Mesothelial cell of epicardium (in vitro differentiated cells): Measurements from ENCODE around the gene VEGFB. TPM values are rescaled to one million over a fixed set of nuclear protein-coding genes. Genes with fewer than 3 reads are reported as not detected.
"Not testable (repeated sequence)": the region's sequence is repeated elsewhere in the genome, so short reads cannot be mapped to it uniquely, and the experiment has no call there.

Experiments used
- DNase-seq, 2 experiments: peaks; one replicate each; pipeline ENCODE4 v3.0.0; 2021; ENCODE audit warnings: low spot score in 2 of 2; ENCODE audit not compliant: unreplicated experiment in 2 of 2
- H3K27ac Mint-ChIP-seq: 2 replicates; pipeline ENCODE4 v1.8.0; 2021; ENCODE audit warnings: mixed read lengths
- H3K27me3 Mint-ChIP-seq: 2 replicates; pipeline ENCODE4 v1.8.0; 2021; ENCODE audit warnings: low read depth, mixed read lengths
- H3K36me3 Mint-ChIP-seq: 2 replicates; pipeline ENCODE4 v1.8.0; 2021; ENCODE audit warnings: mixed read lengths
- H3K4me1 Mint-ChIP-seq: 2 replicates; pipeline ENCODE4 v1.8.0; 2021; ENCODE audit warnings: mixed read lengths
- H3K4me3 Mint-ChIP-seq: 2 replicates; pipeline ENCODE4 v1.8.0; 2021; ENCODE audit warnings: mild to moderate bottlenecking, moderate library complexity, mixed read lengths
- H3K9me3 Mint-ChIP-seq: 2 replicates; pipeline ENCODE4 v1.8.0; 2021; ENCODE audit warnings: mixed read lengths
- total RNA-seq: library from RNA; stranded (reverse); gene quantifications from 3 replicates; pipeline ENCODE4 v1.2.1, GENCODE V29; 2021
- TF ChIP-seq, protein P1 (sequence below): fragments of 200-600 bp; sonication (generic); IDR thresholded peaks from one replicate; pipeline ENCODE4 v1.5.0; 2021; ENCODE audit warnings: antibody characterized with exemption; ENCODE audit not compliant: unreplicated experiment

The VEGFB gene
- total RNA-seq, 1 donor from 2014 or later, result 83.2 TPM

DNA sequence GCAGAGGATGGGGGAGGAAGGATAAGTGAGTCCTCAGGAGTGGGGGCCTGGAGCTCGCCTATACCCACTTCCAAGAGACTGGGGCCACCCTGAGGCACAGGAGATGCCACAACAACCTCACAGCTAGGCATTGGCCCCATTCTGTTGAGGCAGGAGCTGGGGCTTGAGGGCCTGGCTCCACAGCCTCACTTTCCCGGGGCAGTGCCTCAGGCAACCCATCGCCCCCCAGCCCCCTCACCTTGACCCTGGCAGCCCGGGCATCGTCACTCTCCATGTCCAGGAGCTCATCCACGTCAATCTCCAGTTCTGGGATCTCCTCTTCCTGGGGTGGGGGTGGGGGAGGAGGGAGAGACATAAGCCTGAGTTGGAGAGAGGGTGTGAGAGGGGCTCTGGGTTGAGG, 10.6 kb downstream of the VEGFB start:
- H3K9me3 Mint-ChIP-seq, result no peaks in the 10 kb centered on the region
- no peak overlapping the region for H3K27ac Mint-ChIP-seq
- no peak for DNase-seq
- peak overlapping the region; percentile 81 for H3K4me3 Mint-ChIP-seq
- TF ChIP-seq, protein P1, sequence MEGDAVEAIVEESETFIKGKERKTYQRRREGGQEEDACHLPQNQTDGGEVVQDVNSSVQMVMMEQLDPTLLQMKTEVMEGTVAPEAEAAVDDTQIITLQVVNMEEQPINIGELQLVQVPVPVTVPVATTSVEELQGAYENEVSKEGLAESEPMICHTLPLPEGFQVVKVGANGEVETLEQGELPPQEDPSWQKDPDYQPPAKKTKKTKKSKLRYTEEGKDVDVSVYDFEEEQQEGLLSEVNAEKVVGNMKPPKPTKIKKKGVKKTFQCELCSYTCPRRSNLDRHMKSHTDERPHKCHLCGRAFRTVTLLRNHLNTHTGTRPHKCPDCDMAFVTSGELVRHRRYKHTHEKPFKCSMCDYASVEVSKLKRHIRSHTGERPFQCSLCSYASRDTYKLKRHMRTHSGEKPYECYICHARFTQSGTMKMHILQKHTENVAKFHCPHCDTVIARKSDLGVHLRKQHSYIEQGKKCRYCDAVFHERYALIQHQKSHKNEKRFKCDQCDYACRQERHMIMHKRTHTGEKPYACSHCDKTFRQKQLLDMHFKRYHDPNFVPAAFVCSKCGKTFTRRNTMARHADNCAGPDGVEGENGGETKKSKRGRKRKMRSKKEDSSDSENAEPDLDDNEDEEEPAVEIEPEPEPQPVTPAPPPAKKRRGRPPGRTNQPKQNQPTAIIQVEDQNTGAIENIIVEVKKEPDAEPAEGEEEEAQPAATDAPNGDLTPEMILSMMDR, result no peak
- H3K36me3 Mint-ChIP-seq, result no peaks in the 10 kb centered on the region
- no peaks in the 10 kb centered on the region for H3K27me3 Mint-ChIP-seq
- peaks cover 29% of the 10 kb centered on the region for H3K4me1 Mint-ChIP-seq

DNA sequence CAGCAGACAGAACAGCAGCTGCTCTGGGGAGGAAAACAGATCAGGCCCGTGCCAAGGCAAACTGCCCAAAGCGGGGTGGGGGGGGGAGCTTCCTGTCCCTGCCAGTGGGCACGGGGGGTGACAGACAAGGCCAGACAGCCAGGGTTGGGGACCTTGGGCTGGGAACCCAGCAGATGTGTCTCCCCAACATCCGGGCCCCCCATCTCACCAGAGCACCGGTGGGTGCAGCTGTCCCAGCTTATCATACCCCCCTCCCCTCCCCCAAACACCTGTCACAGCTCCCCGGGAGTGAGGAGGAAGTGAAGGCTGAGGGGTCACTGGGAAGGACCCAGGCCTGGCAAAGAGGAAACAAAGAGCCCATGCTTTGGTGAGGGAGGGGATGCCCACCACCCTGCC, 11.0 kb downstream of the VEGFB start:
- no peak for DNase-seq
- TF ChIP-seq, protein P1, result no peak
- H3K36me3 Mint-ChIP-seq, result no peaks in the 10 kb centered on the region
- H3K9me3 Mint-ChIP-seq, result no peaks in the 10 kb centered on the region
- H3K4me1 Mint-ChIP-seq, result peaks cover 25% of the 10 kb centered on the region
- H3K27ac Mint-ChIP-seq, result peak overlapping the region; percentile 78
- peak overlapping the region; percentile 81 for H3K4me3 Mint-ChIP-seq
- no peaks in the 10 kb centered on the region for H3K27me3 Mint-ChIP-seq

DNA sequence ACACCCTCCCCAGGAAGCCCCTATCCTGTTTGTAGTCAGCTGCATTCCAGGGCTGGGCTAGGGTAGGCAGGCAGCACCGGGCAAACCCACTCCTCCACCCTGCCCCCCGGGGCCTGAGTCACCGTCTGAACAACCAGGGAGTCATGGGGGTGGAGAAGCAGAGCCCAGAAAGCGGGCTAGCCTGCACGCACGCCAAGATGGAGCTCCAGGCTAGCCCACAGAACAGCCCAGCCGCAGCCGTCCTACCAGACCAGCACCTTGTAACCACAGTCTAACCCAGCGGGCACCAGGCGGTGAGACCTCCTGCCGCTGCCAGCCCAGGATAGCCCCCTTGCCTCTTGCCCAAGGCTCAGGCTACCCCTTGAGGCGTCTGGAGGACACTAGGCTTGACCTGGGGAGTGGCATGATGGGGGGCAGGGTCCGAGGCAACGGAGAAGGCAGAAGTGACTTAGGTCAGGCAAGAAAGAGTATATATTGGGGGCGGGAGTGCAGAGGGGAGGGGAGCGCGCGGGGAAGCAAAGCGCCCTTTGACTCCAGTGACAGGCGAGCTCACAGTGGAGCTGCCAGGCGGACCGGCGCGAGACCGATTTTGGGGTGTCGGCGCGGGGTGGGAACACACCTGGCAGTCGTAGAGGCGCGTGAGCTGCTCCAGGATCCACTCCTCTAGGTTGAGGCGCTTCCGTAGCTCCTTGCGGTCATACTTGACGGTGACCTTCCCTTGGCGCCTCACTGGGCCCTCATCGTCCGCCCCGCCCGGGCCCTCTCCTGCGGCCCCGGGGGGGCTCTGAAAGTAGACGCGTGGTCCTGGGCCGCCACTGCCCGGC, 11.6 kb downstream of the VEGFB start:
- TF ChIP-seq, protein P1, result no peak
- DNase-seq, result peak in 1 of 2 experiments; percentile 49
- no peaks in the 10 kb centered on the region for H3K36me3 Mint-ChIP-seq

DNA sequence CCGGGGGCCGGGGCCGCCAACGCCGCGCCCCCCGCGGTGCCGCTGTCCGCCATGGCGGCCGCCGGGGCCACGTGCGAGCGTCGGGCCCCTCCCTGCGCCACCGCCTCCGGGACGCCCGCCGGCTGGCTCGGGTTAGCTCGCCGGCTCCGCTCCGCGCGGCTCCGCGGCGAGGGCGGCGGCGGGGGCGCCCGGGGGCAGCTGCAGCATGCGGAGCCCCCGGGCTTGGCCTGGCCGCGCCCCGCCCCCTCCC, 12.2 kb downstream of the VEGFB start:
- not testable (repeated sequence) for H3K27ac Mint-ChIP-seq, DNase-seq, H3K9me3 Mint-ChIP-seq, H3K27me3 Mint-ChIP-seq, H3K36me3 Mint-ChIP-seq
- Mint-ChIP-seq H3K4me3 (peak overlapping the region; percentile 85), H3K4me1 (peaks cover 24% of the 10 kb centered on the region)

More for the DNA sequence above, 11.6 kb downstream of the VEGFB start:
- H3K4me3 Mint-ChIP-seq, result peak overlapping the region; percentile 81
- H3K27me3 Mint-ChIP-seq, result no peaks in the 10 kb centered on the region
- H3K9me3 Mint-ChIP-seq, result no peaks in the 10 kb centered on the region
- H3K4me1 Mint-ChIP-seq, result peaks cover 24% of the 10 kb centered on the region
- peak overlapping the region; percentile 78 for H3K27ac Mint-ChIP-seq

DNA sequence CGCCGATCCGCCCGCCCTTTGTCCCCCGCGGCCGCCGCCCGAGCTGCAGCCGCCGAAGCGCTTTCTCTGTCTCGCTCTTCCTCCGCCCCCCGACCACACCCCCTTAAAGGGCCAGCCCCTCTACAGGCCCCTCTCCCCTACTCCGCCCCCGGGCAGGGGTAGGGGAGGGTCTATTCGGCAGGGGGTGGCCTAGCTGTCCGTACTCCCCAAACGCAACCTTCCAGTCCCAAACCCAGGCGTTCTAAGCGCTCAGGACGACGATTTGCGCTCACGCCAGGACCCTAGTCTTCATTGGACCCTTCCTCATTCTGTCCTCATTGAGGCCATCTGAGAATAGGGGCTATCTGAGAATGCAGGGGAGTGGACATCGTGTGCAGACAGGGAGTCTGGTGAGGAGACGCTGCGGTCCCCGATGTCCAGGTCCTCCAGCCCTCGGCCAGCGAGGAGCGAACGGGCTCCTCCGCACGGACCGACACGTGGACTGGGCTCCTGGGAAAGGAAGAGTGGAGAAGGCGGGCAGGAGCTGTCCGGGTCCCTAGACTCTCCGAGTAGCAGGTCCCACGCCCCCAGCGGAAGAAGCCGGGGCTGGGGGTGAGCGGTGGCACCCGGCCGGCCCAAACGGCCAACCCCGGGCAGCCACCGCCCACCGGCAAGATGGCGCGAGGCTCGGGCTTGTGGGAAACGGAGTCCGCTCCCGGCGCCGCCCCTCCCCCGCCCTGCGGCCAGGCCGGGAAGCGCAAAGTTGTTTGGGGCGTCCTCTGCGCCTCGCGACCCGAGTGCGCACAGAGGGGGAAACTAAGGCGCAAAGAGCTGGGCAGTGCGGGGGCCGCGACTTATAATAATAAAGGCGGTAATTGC, 12.7 kb downstream of the VEGFB start, which contains the start of gene PPP1R14B:
Gene PPP1R14B, minus strand, starts transcription at position 73 of the 858 bp plus-strand sequence. CDS start 270 bp downstream, outside the sequence.
- Mint-ChIP-seq H3K4me1 (peaks cover 28% of the 10 kb centered on the region), H3K36me3 (no peaks in the 10 kb centered on the region), H3K27me3 (no peaks in the 10 kb centered on the region), H3K9me3 (no peaks in the 10 kb centered on the region), H3K4me3 (peak within 1 kb of the TSS; percentile 85), H3K27ac (peak within 1 kb of the TSS; percentile 90)
- TF ChIP-seq, protein P1, result no peak
- DNase-seq, result peak; percentile 78 to 82
